ENCODE data around the gene ANXA1. TPM values are rescaled to one million over a fixed set of nuclear protein-coding genes. Genes with fewer than 3 reads are reported as not detected.
A peak's percentile ranks its signal among the peaks of the same experiment; 100 is the strongest.

The ANXA1 gene
- total and polyA plus RNA-seq, 2 experiments from 2014 or later: 4.9 to 5.8 TPM

DNA sequence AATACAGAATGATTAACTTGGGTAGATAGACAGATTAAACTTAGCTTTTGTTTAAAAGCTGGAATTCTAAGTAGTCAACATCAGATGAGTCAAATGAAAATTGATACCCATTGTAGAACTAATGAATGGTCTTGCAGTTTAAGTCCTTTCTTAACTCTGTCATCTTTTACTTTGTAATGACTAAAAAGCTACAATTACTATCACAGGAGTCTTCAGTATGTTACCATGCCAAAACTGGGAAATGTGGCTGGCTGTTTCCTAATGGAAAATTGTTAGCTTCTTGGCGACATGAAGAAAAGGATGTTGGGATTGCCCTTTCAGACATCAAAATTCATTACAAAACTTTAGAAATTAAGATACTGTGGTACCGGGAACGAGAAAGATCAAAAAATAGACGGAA lies 20.2 kb upstream of the ANXA1 start (continued):
- TF ChIP-seq, protein P1, sequence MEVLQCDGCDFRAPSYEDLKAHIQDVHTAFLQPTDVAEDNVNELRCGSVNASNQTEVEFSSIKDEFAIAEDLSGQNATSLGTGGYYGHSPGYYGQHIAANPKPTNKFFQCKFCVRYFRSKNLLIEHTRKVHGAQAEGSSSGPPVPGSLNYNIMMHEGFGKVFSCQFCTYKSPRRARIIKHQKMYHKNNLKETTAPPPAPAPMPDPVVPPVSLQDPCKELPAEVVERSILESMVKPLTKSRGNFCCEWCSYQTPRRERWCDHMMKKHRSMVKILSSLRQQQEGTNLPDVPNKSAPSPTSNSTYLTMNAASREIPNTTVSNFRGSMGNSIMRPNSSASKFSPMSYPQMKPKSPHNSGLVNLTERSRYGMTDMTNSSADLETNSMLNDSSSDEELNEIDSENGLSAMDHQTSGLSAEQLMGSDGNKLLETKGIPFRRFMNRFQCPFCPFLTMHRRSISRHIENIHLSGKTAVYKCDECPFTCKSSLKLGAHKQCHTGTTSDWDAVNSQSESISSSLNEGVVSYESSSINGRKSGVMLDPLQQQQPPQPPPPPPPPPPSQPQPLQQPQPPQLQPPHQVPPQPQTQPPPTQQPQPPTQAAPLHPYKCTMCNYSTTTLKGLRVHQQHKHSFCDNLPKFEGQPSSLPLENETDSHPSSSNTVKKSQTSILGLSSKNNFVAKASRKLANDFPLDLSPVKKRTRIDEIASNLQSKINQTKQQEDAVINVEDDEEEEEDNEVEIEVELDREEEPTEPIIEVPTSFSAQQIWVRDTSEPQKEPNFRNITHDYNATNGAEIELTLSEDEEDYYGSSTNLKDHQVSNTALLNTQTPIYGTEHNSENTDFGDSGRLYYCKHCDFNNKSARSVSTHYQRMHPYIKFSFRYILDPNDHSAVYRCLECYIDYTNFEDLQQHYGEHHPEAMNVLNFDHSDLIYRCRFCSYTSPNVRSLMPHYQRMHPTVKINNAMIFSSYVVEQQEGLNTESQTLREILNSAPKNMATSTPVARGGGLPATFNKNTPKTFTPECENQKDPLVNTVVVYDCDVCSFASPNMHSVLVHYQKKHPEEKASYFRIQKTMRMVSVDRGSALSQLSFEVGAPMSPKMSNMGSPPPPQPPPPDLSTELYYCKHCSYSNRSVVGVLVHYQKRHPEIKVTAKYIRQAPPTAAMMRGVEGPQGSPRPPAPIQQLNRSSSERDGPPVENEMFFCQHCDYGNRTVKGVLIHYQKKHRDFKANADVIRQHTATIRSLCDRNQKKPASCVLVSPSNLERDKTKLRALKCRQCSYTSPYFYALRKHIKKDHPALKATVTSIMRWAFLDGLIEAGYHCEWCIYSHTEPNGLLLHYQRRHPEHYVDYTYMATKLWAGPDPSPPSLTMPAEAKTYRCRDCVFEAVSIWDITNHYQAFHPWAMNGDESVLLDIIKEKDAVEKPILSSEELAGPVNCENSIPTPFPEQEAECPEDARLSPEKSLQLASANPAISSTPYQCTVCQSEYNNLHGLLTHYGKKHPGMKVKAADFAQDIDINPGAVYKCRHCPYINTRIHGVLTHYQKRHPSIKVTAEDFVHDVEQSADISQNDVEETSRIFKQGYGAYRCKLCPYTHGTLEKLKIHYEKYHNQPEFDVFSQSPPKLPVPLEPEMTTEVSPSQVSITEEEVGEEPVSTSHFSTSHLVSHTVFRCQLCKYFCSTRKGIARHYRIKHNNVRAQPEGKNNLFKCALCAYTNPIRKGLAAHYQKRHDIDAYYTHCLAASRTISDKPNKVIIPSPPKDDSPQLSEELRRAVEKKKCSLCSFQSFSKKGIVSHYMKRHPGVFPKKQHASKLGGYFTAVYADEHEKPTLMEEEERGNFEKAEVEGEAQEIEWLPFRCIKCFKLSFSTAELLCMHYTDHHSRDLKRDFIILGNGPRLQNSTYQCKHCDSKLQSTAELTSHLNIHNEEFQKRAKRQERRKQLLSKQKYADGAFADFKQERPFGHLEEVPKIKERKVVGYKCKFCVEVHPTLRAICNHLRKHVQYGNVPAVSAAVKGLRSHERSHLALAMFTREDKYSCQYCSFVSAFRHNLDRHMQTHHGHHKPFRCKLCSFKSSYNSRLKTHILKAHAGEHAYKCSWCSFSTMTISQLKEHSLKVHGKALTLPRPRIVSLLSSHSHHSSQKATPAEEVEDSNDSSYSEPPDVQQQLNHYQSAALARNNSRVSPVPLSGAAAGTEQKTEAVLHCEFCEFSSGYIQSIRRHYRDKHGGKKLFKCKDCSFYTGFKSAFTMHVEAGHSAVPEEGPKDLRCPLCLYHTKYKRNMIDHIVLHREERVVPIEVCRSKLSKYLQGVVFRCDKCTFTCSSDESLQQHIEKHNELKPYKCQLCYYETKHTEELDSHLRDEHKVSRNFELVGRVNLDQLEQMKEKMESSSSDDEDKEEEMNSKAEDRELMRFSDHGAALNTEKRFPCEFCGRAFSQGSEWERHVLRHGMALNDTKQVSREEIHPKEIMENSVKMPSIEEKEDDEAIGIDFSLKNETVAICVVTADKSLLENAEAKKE (CRISPR knock-in tag; IDR thresholded peaks at IDR 0.05): no peak

DNA sequence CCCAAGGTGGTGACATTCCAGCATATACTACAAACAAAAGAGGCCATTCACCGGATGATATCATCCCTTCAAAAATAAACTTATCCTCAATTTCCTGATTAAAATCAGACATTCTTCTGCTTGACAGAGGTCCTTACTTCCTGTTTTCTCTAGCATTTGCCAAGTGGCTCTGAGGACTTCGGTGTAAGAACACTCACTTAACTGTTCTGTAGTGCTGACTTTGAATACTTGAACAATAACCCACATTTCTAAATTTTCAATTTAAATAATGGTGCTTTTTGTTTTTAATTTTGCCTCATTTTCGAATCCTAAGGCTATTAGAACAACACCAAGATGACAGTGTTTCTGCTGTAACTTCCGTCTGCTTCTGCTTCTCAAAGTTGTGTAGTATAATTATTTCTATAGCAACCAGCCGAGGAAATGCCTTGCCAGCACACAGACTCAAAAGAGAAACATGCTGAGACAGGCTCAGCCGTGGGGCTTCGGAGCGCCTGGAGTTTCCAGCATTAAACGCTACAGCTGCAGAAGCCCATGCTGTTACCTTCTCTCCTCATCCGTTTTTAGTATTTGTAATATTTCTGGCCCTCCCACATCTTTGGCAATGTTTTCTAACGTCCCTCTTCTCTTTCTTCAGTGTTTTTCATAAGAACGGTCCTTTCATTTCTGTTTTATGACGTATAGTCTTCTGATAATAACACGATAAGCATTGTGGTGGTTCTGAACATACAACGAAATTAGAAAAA lies 19.5 kb upstream of the ANXA1 start:
- Histone ChIP-seq H3K27ac (ENCODE audit: low read depth) (no peak overlapping the region), H3K9me2 (ENCODE audit: insufficient read depth) (peaks cover 3% of the 10 kb centered on the region; the same call in 1 of the 2 replicates), H2AFZ (no peak overlapping the region), H4K20me1 (replicated peaks; ENCODE audit: insufficient read depth) (no peaks in the 10 kb centered on the region), H3K4me1 (ENCODE audit: insufficient read depth) (peaks cover 10% of the 10 kb centered on the region), H3F3A (replicated peaks; ENCODE audit: low read depth) (no peaks in the 10 kb centered on the region), H3K4me2 (no peak overlapping the region), H3K36me3 (ENCODE audit: insufficient read depth) (no peaks in the 10 kb centered on the region), H3K79me2 (replicated peaks; ENCODE audit: insufficient read depth) (no peaks in the 10 kb centered on the region), H3K27me3 (ENCODE audit: insufficient read depth) (no peaks in the 10 kb centered on the region), H3K4me3 (no peak overlapping the region)
- TF ChIP-seq JUNB (IDR thresholded peaks at IDR 0.05; ENCODE audit: unreplicated experiment) (no peak), EZH2phosphoT487 (IDR thresholded peaks at IDR 0.05; ENCODE audit: unreplicated experiment) (no peak), ZNF331 (CRISPR knock-in tag; IDR thresholded peaks at IDR 0.05; ENCODE audit: low read depth) (no peak), CREB1 (CRISPR knock-in tag; IDR thresholded peaks at IDR 0.05; ENCODE audit: low read depth) (no peak), STAT1 (IDR thresholded peaks at IDR 0.05; ENCODE audit: unreplicated experiment) (no peak), NANOG (IDR thresholded peaks at IDR 0.05; ENCODE audit: borderline replicate concordance) (no peak), ZNF114 (CRISPR knock-in tag; IDR thresholded peaks at IDR 0.05) (no peak), EZH2 (IDR thresholded peaks at IDR 0.05; ENCODE audit: low read depth, unreplicated experiment) (no peak)
- TF ChIP-seq, protein P2, sequence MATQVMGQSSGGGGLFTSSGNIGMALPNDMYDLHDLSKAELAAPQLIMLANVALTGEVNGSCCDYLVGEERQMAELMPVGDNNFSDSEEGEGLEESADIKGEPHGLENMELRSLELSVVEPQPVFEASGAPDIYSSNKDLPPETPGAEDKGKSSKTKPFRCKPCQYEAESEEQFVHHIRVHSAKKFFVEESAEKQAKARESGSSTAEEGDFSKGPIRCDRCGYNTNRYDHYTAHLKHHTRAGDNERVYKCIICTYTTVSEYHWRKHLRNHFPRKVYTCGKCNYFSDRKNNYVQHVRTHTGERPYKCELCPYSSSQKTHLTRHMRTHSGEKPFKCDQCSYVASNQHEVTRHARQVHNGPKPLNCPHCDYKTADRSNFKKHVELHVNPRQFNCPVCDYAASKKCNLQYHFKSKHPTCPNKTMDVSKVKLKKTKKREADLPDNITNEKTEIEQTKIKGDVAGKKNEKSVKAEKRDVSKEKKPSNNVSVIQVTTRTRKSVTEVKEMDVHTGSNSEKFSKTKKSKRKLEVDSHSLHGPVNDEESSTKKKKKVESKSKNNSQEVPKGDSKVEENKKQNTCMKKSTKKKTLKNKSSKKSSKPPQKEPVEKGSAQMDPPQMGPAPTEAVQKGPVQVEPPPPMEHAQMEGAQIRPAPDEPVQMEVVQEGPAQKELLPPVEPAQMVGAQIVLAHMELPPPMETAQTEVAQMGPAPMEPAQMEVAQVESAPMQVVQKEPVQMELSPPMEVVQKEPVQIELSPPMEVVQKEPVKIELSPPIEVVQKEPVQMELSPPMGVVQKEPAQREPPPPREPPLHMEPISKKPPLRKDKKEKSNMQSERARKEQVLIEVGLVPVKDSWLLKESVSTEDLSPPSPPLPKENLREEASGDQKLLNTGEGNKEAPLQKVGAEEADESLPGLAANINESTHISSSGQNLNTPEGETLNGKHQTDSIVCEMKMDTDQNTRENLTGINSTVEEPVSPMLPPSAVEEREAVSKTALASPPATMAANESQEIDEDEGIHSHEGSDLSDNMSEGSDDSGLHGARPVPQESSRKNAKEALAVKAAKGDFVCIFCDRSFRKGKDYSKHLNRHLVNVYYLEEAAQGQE (IDR thresholded peaks at IDR 0.05; ENCODE audit: unreplicated experiment): no peak
- TF ChIP-seq, protein P3, sequence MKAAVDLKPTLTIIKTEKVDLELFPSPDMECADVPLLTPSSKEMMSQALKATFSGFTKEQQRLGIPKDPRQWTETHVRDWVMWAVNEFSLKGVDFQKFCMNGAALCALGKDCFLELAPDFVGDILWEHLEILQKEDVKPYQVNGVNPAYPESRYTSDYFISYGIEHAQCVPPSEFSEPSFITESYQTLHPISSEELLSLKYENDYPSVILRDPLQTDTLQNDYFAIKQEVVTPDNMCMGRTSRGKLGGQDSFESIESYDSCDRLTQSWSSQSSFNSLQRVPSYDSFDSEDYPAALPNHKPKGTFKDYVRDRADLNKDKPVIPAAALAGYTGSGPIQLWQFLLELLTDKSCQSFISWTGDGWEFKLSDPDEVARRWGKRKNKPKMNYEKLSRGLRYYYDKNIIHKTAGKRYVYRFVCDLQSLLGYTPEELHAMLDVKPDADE (IDR thresholded peaks at IDR 0.05): no peak
- TF ChIP-seq, protein P4, sequence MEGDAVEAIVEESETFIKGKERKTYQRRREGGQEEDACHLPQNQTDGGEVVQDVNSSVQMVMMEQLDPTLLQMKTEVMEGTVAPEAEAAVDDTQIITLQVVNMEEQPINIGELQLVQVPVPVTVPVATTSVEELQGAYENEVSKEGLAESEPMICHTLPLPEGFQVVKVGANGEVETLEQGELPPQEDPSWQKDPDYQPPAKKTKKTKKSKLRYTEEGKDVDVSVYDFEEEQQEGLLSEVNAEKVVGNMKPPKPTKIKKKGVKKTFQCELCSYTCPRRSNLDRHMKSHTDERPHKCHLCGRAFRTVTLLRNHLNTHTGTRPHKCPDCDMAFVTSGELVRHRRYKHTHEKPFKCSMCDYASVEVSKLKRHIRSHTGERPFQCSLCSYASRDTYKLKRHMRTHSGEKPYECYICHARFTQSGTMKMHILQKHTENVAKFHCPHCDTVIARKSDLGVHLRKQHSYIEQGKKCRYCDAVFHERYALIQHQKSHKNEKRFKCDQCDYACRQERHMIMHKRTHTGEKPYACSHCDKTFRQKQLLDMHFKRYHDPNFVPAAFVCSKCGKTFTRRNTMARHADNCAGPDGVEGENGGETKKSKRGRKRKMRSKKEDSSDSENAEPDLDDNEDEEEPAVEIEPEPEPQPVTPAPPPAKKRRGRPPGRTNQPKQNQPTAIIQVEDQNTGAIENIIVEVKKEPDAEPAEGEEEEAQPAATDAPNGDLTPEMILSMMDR (conservative IDR thresholded peaks at IDR 0.05; ENCODE audit: low read depth in 2 of 2): no peak
- H3K4me1 Mint-ChIP-seq: peaks cover 15% of the 10 kb centered on the region
- ATAC-seq: peak; percentile 85
- H3K27me3 Mint-ChIP-seq (ENCODE audit: insufficient read depth, low read depth, poor library complexity): no peaks in the 10 kb centered on the region
- H3K9me3 Mint-ChIP-seq: no peaks in the 10 kb centered on the region
- peak overlapping the region; percentile 2; the same call in 2 of the 3 replicates for H3K4me3 Mint-ChIP-seq
- H3K36me3 Mint-ChIP-seq (ENCODE audit: low read depth): no peaks in the 10 kb centered on the region
- H3K27ac Mint-ChIP-seq: no peak overlapping the region; the same call in 1 of the 2 replicates
- DNase-seq (ENCODE audit: low spot score): peak; percentile 50
